ENCODE results near the gene CYP2D6.
"Not testable (repeated sequence)": the region's sequence is repeated elsewhere in the genome, so short reads cannot be mapped to it uniquely, and the experiment has no call there.

GRCh38 chr22:42123529-42123928 lies 7.1 kb downstream of the CYP2D6 start:
- not testable (repeated sequence) for TF ChIP-seq POLR2A, EP300, POLR2AphosphoS5 (IDR thresholded peaks at IDR 0.05)
- TF ChIP-seq, protein P1, sequence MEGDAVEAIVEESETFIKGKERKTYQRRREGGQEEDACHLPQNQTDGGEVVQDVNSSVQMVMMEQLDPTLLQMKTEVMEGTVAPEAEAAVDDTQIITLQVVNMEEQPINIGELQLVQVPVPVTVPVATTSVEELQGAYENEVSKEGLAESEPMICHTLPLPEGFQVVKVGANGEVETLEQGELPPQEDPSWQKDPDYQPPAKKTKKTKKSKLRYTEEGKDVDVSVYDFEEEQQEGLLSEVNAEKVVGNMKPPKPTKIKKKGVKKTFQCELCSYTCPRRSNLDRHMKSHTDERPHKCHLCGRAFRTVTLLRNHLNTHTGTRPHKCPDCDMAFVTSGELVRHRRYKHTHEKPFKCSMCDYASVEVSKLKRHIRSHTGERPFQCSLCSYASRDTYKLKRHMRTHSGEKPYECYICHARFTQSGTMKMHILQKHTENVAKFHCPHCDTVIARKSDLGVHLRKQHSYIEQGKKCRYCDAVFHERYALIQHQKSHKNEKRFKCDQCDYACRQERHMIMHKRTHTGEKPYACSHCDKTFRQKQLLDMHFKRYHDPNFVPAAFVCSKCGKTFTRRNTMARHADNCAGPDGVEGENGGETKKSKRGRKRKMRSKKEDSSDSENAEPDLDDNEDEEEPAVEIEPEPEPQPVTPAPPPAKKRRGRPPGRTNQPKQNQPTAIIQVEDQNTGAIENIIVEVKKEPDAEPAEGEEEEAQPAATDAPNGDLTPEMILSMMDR (IDR thresholded peaks at IDR 0.05) = not testable (repeated sequence)
